Stimulated activated CD4-positive, alpha-beta T cell treated with anti-CD3 and anti-CD28 coated beads, TNF-alpha, amount 100 ng/mL, for 48 hours (primary cell): Measurements from ENCODE around the gene KIF22.

Source experiments
- DNase-seq, 3 donors: peaks; one replicate each; pipeline ENCODE4 v3.0.0-alpha.2; 2020; ENCODE audit warnings: low read depth in 3 of 3

Gene KIF22

DNA sequence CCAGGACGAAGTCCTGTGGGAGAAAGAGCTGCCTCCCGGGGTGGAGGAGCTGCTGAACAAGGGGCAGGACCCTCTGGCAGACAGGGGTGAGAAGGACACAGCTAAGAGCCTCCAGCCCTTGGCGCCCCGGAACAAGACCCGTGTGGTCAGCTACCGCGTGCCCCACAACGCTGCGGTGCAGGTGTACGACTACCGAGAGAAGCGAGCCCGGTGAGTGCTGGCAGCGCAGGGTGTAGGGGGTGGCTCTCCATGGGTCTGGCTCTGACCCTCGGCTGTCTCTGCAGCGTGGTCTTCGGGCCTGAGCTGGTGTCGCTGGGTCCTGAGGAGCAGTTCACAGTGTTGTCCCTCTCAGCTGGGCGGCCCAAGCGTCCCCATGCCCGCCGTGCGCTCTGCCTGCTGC lies 51.1 kb downstream of the KIF22 start:
- no peak for DNase-seq

DNA sequence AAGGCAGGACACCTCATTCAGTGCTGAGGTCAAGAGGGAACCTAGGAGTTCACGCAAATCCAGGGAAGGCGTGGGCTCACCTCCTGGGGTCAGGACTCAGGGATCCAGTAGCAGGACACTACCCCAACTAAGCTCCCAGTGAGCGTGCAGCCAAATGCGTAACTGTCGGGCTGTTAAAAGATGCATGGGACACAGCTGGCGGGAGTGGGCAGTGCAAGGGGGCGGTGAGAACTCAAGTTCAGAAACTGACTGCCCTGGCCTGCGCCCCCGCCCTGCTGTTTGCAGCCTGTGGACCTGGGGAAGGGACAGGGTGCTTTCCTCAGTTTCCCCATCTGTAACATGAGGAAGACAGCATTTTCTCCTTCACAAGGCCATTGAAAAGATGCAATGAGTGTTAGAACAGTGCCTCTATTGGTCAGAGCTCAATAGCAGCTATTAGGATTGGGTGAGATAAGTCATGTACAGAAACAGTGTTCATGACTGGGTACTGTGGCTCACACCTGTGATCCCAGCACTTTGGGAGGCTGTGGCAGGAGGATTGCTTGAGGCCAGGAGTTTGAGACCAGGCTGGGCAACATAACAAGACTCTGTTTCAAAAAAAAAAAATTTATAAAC lies 52.3 kb downstream of the KIF22 start:
- DNase-seq = no peak

DNA sequence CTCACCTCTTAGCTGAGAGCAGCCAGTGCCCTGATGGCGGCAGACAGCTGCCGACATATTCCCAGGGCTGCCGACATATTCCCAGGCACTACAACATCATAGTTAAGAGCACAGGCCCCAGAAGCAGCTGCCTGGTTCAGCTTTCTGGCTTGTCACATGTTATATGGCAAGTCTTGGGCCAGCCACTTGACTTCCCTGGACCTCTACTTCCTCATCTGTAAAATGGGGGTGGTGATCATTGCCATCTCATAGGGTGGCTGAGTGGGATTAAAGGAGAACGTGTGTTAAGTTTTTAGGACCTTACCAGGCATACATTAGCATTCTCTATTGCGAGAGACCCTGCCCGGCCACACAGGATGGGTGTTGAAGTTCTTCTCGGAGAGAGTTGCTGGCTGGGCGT lies 53.4 kb downstream of the KIF22 start:
- DNase-seq = no peak

DNA sequence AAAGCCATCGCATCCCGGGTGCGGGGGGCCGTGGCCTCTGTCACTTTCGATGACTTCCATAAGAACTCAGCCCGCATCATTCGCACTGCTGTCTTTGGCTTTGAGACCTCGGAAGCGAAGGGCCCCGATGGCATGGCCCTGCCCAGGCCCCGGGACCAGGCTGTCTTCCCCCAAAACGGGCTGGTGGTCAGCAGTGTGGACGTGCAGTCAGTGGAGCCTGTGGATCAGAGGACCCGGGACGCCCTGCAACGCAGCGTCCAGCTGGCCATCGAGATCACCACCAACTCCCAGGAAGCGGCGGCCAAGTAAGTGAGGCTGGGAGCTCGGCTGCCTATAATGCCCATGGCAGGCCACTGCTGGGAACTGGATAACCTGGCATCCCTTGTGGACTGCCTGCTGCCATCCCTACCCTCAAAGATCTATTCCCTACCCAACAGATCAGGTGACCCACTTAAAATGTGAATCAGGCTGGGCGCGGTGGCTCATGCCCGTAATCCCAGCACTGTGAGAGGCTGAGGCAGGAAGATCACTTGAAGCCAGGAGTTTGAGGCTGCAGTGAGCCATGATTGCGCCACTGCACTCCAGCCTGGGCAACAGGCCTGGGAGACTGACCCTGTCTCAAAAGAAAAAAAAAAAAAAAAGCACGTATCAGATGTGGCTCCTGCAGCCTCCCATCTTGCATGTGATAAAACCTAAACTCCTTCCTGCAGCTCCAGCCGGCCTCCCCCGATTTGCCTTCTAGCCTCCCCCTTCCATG lies 54.2 kb downstream of the KIF22 start:
- no peak for DNase-seq

DNA sequence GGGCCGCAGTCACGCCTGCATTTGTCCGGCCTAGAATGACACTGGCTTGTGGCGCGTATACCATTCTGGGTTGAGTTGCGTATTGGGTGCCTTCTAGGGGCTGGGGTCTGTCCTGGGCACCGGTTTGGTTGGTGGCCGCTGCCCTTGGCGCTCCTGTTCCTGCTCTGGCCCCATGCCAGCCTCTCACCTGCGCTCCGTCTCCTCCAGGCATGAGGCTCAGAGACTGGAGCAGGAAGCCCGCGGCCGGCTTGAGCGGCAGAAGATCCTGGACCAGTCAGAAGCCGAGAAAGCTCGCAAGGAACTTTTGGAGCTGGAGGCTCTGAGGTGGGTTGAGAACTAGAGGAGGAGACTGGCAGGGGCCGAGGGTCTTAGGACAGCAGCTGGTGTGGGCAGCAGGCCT lies 55.1 kb downstream of the KIF22 start:
- DNase-seq = no peak

DNA sequence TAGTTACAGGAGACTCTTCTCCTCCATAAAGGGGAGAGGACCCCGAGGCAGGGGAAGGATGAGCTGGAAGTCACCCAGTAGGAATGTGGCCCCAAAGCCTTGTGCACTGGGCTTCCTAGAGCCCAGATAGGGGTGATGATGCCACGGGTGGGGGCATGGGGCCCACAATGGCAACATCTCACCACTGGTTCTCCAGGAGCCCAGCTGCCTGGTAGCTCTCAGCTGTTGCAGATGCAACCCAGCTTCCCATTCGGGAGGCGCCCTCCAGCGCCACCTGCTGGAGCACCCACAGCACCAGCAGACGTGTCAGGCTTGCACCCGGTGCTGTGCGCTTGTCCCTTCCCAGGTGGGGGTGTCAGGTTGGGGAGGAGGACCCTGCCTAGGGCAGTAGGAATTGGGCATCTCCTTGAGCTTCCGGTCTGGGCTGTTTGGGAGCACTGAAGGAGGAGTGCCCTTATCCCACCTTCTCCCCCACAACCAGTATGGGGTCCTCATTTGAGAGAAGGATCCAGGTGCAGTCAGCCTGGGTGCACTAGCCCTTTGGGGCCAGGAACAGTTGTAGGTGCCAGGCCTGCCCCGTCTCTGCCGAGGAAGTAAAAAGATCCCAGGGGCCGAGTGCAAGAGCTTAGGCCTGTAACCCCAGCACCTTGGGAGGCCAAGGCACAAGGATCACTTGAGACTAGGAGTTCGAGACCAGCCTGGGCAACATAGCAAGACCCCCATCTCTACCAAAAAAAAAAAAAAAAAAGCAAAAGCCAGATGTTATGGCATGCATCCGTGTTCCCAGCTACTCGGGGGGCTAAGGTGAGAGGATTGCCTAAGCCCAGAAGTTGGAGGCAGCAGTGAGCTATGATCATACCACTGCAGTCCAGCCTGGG lies 58.1 kb downstream of the KIF22 start:
- peak; percentile 70 to 83 (median 74) for DNase-seq

DNA sequence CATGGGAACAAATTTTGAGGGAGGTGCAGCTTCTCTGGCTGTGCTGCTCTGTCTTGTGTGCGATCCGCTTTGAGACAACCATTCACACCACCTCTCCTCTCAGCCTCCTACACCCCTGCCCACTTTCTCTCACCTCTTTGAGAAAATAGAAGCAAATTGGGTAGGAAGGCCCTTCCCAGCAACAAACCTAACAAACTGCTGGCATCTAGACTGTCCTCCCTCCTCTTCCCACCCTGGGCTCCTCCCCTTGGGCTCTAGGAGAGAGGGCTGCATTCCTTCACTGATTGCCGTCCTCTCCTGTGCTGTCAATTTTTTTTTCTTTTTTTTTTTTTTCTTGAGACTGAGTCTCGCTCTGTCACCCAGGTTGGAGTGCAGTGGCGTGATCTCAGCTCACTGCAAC lies 59.0 kb downstream of the KIF22 start:
- no peak for DNase-seq

DNA sequence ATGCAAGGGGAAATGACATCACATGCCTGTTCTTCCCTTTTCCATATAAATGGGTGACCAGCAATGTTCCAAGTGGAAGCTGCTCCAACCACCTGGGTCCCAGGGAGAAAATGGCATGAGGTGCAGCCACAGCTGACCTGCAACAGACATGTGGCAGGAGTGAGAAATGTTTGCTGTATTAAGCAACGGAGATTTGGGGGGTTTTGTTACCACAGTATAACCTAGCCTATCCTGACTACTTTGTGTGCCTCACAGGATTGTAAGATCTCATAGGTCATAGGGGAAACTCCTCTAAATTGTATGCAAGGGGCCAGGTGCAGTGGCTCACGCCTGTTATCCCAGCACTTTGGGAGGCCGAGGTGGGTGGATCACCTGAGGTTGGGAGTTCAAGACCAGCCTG lies 60.4 kb downstream of the KIF22 start:
- DNase-seq = no peak

DNA sequence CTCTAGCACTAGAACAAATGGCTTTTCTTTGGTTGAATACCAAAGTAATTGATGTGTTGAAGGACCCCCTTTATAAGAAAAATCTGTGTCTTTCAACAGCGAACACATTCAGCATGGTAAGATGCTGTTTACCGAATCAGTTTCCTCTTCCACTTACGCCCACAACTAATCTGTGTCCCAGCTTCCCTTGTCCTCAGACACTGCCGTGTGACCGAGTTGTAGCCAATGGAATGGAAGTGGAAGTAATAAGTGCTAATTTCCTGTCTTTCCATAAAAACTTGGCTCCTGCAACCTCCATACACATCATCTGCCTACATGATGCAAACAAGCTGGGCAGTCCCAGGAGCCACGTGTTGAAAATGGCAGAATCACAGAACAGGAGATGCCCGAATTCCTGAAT lies 62.1 kb downstream of the KIF22 start:
- no peak for DNase-seq

DNA sequence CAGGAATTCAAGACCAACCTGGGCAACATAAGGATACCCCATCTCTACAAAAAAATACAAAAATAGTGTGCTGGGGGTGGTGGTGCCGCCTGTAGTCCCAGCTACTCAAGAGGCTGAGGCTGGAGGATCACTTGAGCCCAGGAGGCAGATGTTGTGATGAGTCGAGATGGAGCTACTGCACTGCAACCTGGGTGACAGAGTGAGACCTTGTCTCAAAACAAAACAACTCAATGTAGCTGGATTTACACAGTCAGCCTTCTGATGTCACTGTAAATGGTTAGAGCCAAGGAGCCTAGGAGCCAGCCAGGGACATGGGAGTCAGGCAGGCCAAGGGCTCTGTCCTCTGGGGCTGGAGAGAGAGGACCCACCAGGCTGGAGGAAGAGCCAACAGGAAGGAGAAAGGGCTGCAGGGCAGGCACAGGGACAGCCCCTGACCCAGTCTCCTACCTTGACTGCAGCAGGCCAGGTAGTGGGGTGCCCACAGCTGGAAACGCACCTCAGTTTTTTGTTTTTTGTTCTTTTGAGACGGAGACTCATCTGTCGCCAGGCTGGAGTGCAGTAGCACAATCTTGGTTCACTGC lies 64.1 kb downstream of the KIF22 start:
- no peak for DNase-seq
